DND-41 (cell line): ENCODE data around the gene ITGAV.
"Not testable (repeated sequence)": the region's sequence is repeated elsewhere in the genome, so short reads cannot be mapped to it uniquely, and the experiment has no call there.

Source experiments
- ATAC-seq: fragments of 200-7000 bp; cut with Tn5 transposase; 3 replicates; pipeline ENCODE4 v1.9.1; 2021; ENCODE audit warnings: low read depth; ENCODE audit not compliant: insufficient read depth
- DNase-seq: peaks from one replicate; pipeline ENCODE4 v3.0.0-alpha.2; 2020
- H2AFZ ChIP-seq: 2 replicates; pipeline ENCODE4 v1.6.0; 2012; ENCODE audit warnings: low read depth, low read length
- H3K27ac ChIP-seq: 2 replicates; pipeline ENCODE4 v1.5.1; 2012; ENCODE audit warnings: low read length, inconsistent platforms
- H3K27me3 ChIP-seq: fragments of 200-600 bp; sonication (generic); 2 replicates; pipeline ENCODE4 v1.6.0; 2012; ENCODE audit warnings: low read length, mild to moderate bottlenecking, inconsistent platforms; ENCODE audit not compliant: insufficient read depth, poor library complexity
- H3K36me3 ChIP-seq: 2 replicates; pipeline ENCODE4 v1.5.1; 2012; ENCODE audit warnings: low read length, inconsistent platforms; ENCODE audit not compliant: insufficient read depth
- H3K4me1 ChIP-seq: 2 replicates; pipeline ENCODE4 v1.5.1; 2012; ENCODE audit warnings: mild to moderate bottlenecking, low read length; ENCODE audit not compliant: insufficient read depth
- H3K4me2 ChIP-seq: 2 replicates; pipeline ENCODE4 v1.6.0; 2012; ENCODE audit warnings: mild to moderate bottlenecking, moderate library complexity, low read length, inconsistent platforms; ENCODE audit not compliant: insufficient read depth
- H3K4me3 ChIP-seq, 2 experiments: fragments of 200-600 bp in 1 of 2; shearing (Covaris generic) in 1 of 2; 2 replicates each; pipeline ENCODE4 v1.5.1; 2012 to 2016; ENCODE audit warnings: inconsistent platforms in 2 of 2, low read length in 2 of 2, mild to moderate bottlenecking in 2 of 2, low read depth in 1 of 2, moderate library complexity in 1 of 2
- H3K79me2 ChIP-seq: 2 replicates; pipeline ENCODE4 v1.6.0; 2012; ENCODE audit warnings: low read length, inconsistent platforms; ENCODE audit not compliant: insufficient read depth
- H3K9ac ChIP-seq: 2 replicates; pipeline ENCODE4 v1.6.0; 2012; ENCODE audit warnings: low read depth, mild to moderate bottlenecking, inconsistent platforms, low read length, moderate library complexity
- H3K9me3 ChIP-seq: 2 replicates; pipeline ENCODE4 v1.5.1; 2012; ENCODE audit warnings: low read length, moderate library complexity, mild to moderate bottlenecking, inconsistent platforms; ENCODE audit not compliant: insufficient read depth, severe bottlenecking
- H4K20me1 ChIP-seq: 2 replicates; pipeline ENCODE4 v1.6.0; 2012; ENCODE audit warnings: low read length; ENCODE audit not compliant: insufficient read depth
- CTCF ChIP-seq: IDR thresholded peaks from 2 replicates; pipeline ENCODE4 v1.5.1; 2012; ENCODE audit warnings: borderline replicate concordance, low read length, moderate library complexity, mild to moderate bottlenecking; ENCODE audit not compliant: poor library complexity, severe bottlenecking; ENCODE audit errors: extremely low read depth
- EZH2 ChIP-seq: IDR thresholded peaks from 3 replicates; pipeline ENCODE4 v1.6.1; 2012; ENCODE audit warnings: borderline replicate concordance, low read depth, mild to moderate bottlenecking, moderate library complexity, low read length, inconsistent platforms; ENCODE audit not compliant: severe bottlenecking

The ITGAV gene

GRCh38 chr2:186560254-186560653 is 29.6 kb upstream of the ITGAV start:
- ATAC-seq (no peak), DNase-seq (no peak)
- no peak overlapping the region for H3K4me2 ChIP-seq
- H3K36me3 ChIP-seq, result no peaks in the 10 kb centered on the region
- no peak overlapping the region for H2AFZ ChIP-seq
- H3K4me3 ChIP-seq, result no peak overlapping the region
- no peak overlapping the region for H3K27ac ChIP-seq
- H3K4me1 ChIP-seq, result no peaks in the 10 kb centered on the region
- H3K27me3 ChIP-seq, result no peaks in the 10 kb centered on the region
- no peaks in the 10 kb centered on the region for H3K9me3 ChIP-seq
- no peaks in the 10 kb centered on the region for H4K20me1 ChIP-seq
- TF ChIP-seq CTCF (no peak), EZH2 (no peak)
- H3K9ac ChIP-seq, result no peak overlapping the region
- H3K79me2 ChIP-seq, result no peaks in the 10 kb centered on the region

GRCh38 chr2:186561467-186562208 is 28.2 kb upstream of the ITGAV start:
- ATAC-seq, result no peak
- Histone ChIP-seq H4K20me1 (no peaks in the 10 kb centered on the region), H3K4me3 (no peak overlapping the region), H3K9me3 (no peaks in the 10 kb centered on the region), H3K4me2 (no peak overlapping the region), H3K9ac (no peak overlapping the region), H3K27ac (no peak overlapping the region), H3K27me3 (no peaks in the 10 kb centered on the region), H3K4me1 (no peaks in the 10 kb centered on the region), H2AFZ (no peak overlapping the region), H3K79me2 (no peaks in the 10 kb centered on the region), H3K36me3 (no peaks in the 10 kb centered on the region)
- TF ChIP-seq CTCF (no peak), EZH2 (no peak)
- no peak for DNase-seq

- Histone ChIP-seq H3K27ac (no peak overlapping the region), H3K4me3 (no peak overlapping the region), H3K27me3 (no peaks in the 10 kb centered on the region), H3K9ac (no peak overlapping the region), H3K36me3 (no peaks in the 10 kb centered on the region), H3K9me3 (no peaks in the 10 kb centered on the region), H3K4me1 (no peaks in the 10 kb centered on the region), H3K79me2 (no peaks in the 10 kb centered on the region), H2AFZ (no peak overlapping the region), H3K4me2 (no peak overlapping the region), H4K20me1 (no peaks in the 10 kb centered on the region)
- DNase-seq (no peak), ATAC-seq (no peak)
- TF ChIP-seq CTCF (no peak), EZH2 (no peak)
These were observed 27.7 kb upstream of the ITGAV start for GRCh38 chr2:186562209-186562578.

- not testable (repeated sequence) for H4K20me1 ChIP-seq, H3K9me3 ChIP-seq, H3K27me3 ChIP-seq, H3K4me1 ChIP-seq, H3K36me3 ChIP-seq, H3K9ac ChIP-seq, ATAC-seq, H3K4me3 ChIP-seq, DNase-seq, H3K27ac ChIP-seq, H3K79me2 ChIP-seq, H3K4me2 ChIP-seq, H2AFZ ChIP-seq
These were observed 21.3 kb upstream of the ITGAV start for GRCh38 chr2:186568600-186568999.

GRCh38 chr2:186569127-186569526 is 20.7 kb upstream of the ITGAV start:
- not testable (repeated sequence) for H3K27me3 ChIP-seq, H3K9ac ChIP-seq, DNase-seq, H3K79me2 ChIP-seq, H2AFZ ChIP-seq, H3K4me2 ChIP-seq, ATAC-seq, H3K36me3 ChIP-seq, H3K27ac ChIP-seq, H3K4me1 ChIP-seq, H4K20me1 ChIP-seq, H3K9me3 ChIP-seq, H3K4me3 ChIP-seq
